HEK293 (cell line): ENCODE results near the gene PRR11.

ENCODE experiments used
- CTCF ChIA-PET: fragments of 350-600 bp; formaldehyde crosslinking; extraction: SDS; loops from one replicate; lab custom pipeline; 2021; ENCODE audit warnings: antibody characterized with exemption; lab: Yijun Ruan, JAX
- POLR2A ChIA-PET: fragments of 300-600 bp; formaldehyde crosslinking; extraction: SDS; loops from one replicate; lab custom pipeline; 2020; ENCODE audit warnings: antibody characterized with exemption, inconsistent platforms; lab: Yijun Ruan, JAX
- H3K27ac ChIP-seq: fragments of 200-500 bp; sonication (Bioruptor generic); 2 replicates; pipeline ENCODE4 v1.5.1; 2014; ENCODE audit warnings: low read depth, low read length, control low read depth, inconsistent platforms; ENCODE audit errors: extremely low read depth
- H3K36me3 ChIP-seq, 2 experiments: fragments of 200-500 bp in 1 of 2; sonication (Bioruptor generic) in 1 of 2; 1 replicate in 1 of 2; 2 replicates in 1 of 2; pipeline ENCODE4 v1.5.1; 2014 to 2017; ENCODE audit warnings: inconsistent platforms in 2 of 2, low read length in 2 of 2; ENCODE audit not compliant: control insufficient read depth in 2 of 2, insufficient read depth in 1 of 2
- H3K4me1 ChIP-seq: fragments of 200-500 bp; sonication (Bioruptor generic); 2 replicates; pipeline ENCODE4 v1.5.1; 2014; ENCODE audit warnings: mild to moderate bottlenecking, low read length, inconsistent platforms; ENCODE audit not compliant: control insufficient read depth, insufficient read depth
- H3K4me3 ChIP-seq: 2 replicates; pipeline ENCODE4 v1.5.1; 2011; ENCODE audit warnings: low read depth, mild to moderate bottlenecking, control low read depth, low read length, moderate library complexity
- H3K9me3 ChIP-seq: fragments of 200-500 bp; sonication (Bioruptor generic); 2 replicates; pipeline ENCODE4 v1.5.1; 2014; ENCODE audit warnings: low read depth, low read length, inconsistent platforms; ENCODE audit not compliant: control insufficient read depth, insufficient read depth
- HOXC10 ChIP-seq: sonication (generic); formaldehyde crosslinking; IDR thresholded peaks from 2 replicates; pipeline ENCODE4 v1.8.1; 2023; ENCODE audit warnings: mild to moderate bottlenecking, missing genetic modification reagents
- IKZF3 ChIP-seq: fragments of 450-650 bp; IDR thresholded peaks from 2 replicates; pipeline ENCODE4 v1.5.0; 2018; ENCODE audit warnings: missing biosample characterization, mild to moderate bottlenecking, missing genetic modification characterization, moderate library complexity
- MEIS1 ChIP-seq: sonication (generic); formaldehyde crosslinking; IDR thresholded peaks from 2 replicates; pipeline ENCODE4 v1.8.1; 2022; ENCODE audit warnings: missing genetic modification reagents, mild to moderate bottlenecking, borderline replicate concordance
- MZF1 ChIP-seq: fragments of 450-650 bp; formaldehyde crosslinking; IDR thresholded peaks from 2 replicates; pipeline ENCODE4 v1.5.1; 2017; ENCODE audit warnings: missing biosample characterization, missing genetic modification characterization, borderline replicate concordance
- PRDM4 ChIP-seq: fragments of 450-650 bp; formaldehyde crosslinking; IDR thresholded peaks from 2 replicates; pipeline ENCODE4 v1.5.1; 2017; ENCODE audit warnings: missing biosample characterization, missing genetic modification characterization
- PRDM6 ChIP-seq: fragments of 450-650 bp; formaldehyde crosslinking; IDR thresholded peaks from 2 replicates; pipeline ENCODE4 v1.5.1; 2017; ENCODE audit warnings: missing biosample characterization, missing genetic modification characterization
- REPIN1 ChIP-seq: fragments of 450-650 bp; formaldehyde crosslinking; IDR thresholded peaks from 2 replicates; pipeline ENCODE4 v1.5.1; 2017; ENCODE audit warnings: missing biosample characterization, missing genetic modification characterization, low read depth
- SP2 ChIP-seq: fragments of 450-650 bp; formaldehyde crosslinking; IDR thresholded peaks from 2 replicates; pipeline ENCODE4 v1.5.1; 2016; ENCODE audit warnings: missing biosample characterization, missing genetic modification characterization
- SP7 ChIP-seq: fragments of 450-650 bp; formaldehyde crosslinking; IDR thresholded peaks from 2 replicates; pipeline ENCODE4 v1.5.1; 2016; ENCODE audit warnings: missing biosample characterization, missing genetic modification characterization
- ZBTB1 ChIP-seq: fragments of 450-650 bp; formaldehyde crosslinking; IDR thresholded peaks from 2 replicates; pipeline ENCODE4 v1.5.1; 2016; ENCODE audit warnings: missing biosample characterization, missing genetic modification characterization
- ZBTB26 ChIP-seq: fragments of 450-650 bp; formaldehyde crosslinking; optimal IDR thresholded peaks from 2 replicates; pipeline ENCODE3; 2016; ENCODE audit warnings: missing biosample characterization, mild to moderate bottlenecking, missing genetic modification characterization
- ZBTB44 ChIP-seq: fragments of 450-650 bp; IDR thresholded peaks from 2 replicates; pipeline ENCODE4 v1.5.1; 2018; ENCODE audit warnings: missing biosample characterization, mild to moderate bottlenecking, missing genetic modification characterization
- ZNF10 ChIP-seq: fragments of 450-650 bp; formaldehyde crosslinking; IDR thresholded peaks from 2 replicates; pipeline ENCODE4 v1.5.1; 2017; ENCODE audit warnings: missing biosample characterization, missing genetic modification characterization
- ZNF133 ChIP-seq: fragments of 450-650 bp; formaldehyde crosslinking; IDR thresholded peaks from 2 replicates; pipeline ENCODE4 v1.5.1; 2016; ENCODE audit warnings: missing biosample characterization, missing genetic modification characterization
- ZNF280C ChIP-seq: fragments of 450-650 bp; formaldehyde crosslinking; IDR thresholded peaks from 2 replicates; pipeline ENCODE4 v1.5.1; 2016; ENCODE audit warnings: missing biosample characterization, missing genetic modification characterization
- ZNF302 ChIP-seq: fragments of 450-650 bp; formaldehyde crosslinking; IDR thresholded peaks from 2 replicates; pipeline ENCODE4 v1.5.1; 2016; ENCODE audit warnings: missing biosample characterization, missing genetic modification characterization, low read depth
- ZNF366 ChIP-seq: fragments of 450-650 bp; formaldehyde crosslinking; conservative IDR thresholded peaks from 2 replicates; pipeline ENCODE4 v1.5.1; 2016; ENCODE audit warnings: missing biosample characterization, missing genetic modification characterization
- ZNF394 ChIP-seq: fragments of 450-650 bp; formaldehyde crosslinking; IDR thresholded peaks from 2 replicates; pipeline ENCODE4 v1.5.1; 2016; ENCODE audit warnings: missing biosample characterization, missing genetic modification characterization, mild to moderate bottlenecking, moderate library complexity, borderline replicate concordance
- ZNF544 ChIP-seq: fragments of 450-650 bp; formaldehyde crosslinking; IDR thresholded peaks from 2 replicates; pipeline ENCODE4 v1.5.0; 2017; ENCODE audit warnings: missing biosample characterization, missing genetic modification characterization
- ZNF548 ChIP-seq: fragments of 450-650 bp; formaldehyde crosslinking; IDR thresholded peaks from 2 replicates; pipeline ENCODE4 v1.5.1; 2016; ENCODE audit warnings: missing biosample characterization, missing genetic modification characterization
- ZNF549 ChIP-seq: fragments of 450-650 bp; IDR thresholded peaks from 2 replicates; pipeline ENCODE4 v1.5.1; 2018; ENCODE audit warnings: missing biosample characterization, missing genetic modification characterization, mild to moderate bottlenecking, inconsistent platforms, moderate library complexity
- ZNF621 ChIP-seq: fragments of 450-650 bp; formaldehyde crosslinking; IDR thresholded peaks from 2 replicates; pipeline ENCODE4 v1.5.1; 2017; ENCODE audit warnings: missing biosample characterization, missing genetic modification characterization
- ZNF624 ChIP-seq: fragments of 450-650 bp; formaldehyde crosslinking; IDR thresholded peaks from 2 replicates; pipeline ENCODE4 v1.5.1; 2017; ENCODE audit warnings: missing biosample characterization, missing genetic modification characterization
- ZNF639 ChIP-seq: fragments of 450-650 bp; formaldehyde crosslinking; IDR thresholded peaks from 2 replicates; pipeline ENCODE4 v1.5.1; 2016; ENCODE audit warnings: missing biosample characterization, missing genetic modification characterization

Gene PRR11

GRCh38 chr17:59152925-59153324 is 2.6 kb upstream of the PRR11 start:
- Histone ChIP-seq H3K36me3 (peaks cover 0 to 10% of the 10 kb centered on the region in 2 experiments; a peak in 1 of 3 replicates), H3K27ac (no peak overlapping the region), H3K4me3 (peak overlapping the region; percentile 49), H3K4me1 (peaks cover 23% of the 10 kb centered on the region), H3K9me3 (no peaks in the 10 kb centered on the region)
- CTCF ChIA-PET: interaction anchor here (0.6 kb wide), 1 partner anchor 605 kb away, joined by 5 read pairs; no protein-coding TSS in a partner anchor
- peak; percentile 91 for TF ChIP-seq PRDM6 (tag by site-specific recombination)
- no peak for TF ChIP-seq ZNF280C (tag by site-specific recombination)
- no peak for TF ChIP-seq ZNF548 (tag by site-specific recombination)
- POLR2A ChIA-PET: interaction anchor here (0.6 to 3.0 kb wide), 3 partner anchors 59 to 685 kb away, joined by 7 to 30 read pairs (median 7); no protein-coding TSS in a partner anchor

GRCh38 chr17:59154292-59154720 is 1.2 kb upstream of the PRR11 start:
- CTCF ChIA-PET: interaction anchor here (1.0 kb wide), 1 partner anchor 59 kb away, joined by 3 read pairs; no protein-coding TSS in a partner anchor
- Histone ChIP-seq H3K36me3 (peaks cover 0 to 4% of the 10 kb centered on the region in 2 experiments; a peak in 1 of 3 replicates), H3K4me3 (peak overlapping the region; percentile 49), H3K9me3 (no peaks in the 10 kb centered on the region), H3K27ac (peak overlapping the region; percentile 98), H3K4me1 (peaks cover 23% of the 10 kb centered on the region)
- POLR2A ChIA-PET: interaction anchor here (0.6 to 4.2 kb wide), 16 partner anchors 9 to 636 kb away, joined by 3 to 56 read pairs (median 6); partner anchors contain the start of genes CLTC, GDPD1, SMG8 and TRIM37
- TF ChIP-seq REPIN1 (tag by site-specific recombination) (no peak), ZNF548 (tag by site-specific recombination) (no peak), ZNF621 (tag by site-specific recombination) (no peak), ZBTB44 (tag by site-specific recombination) (no peak), SP7 (no peak), IKZF3 (tag by site-specific recombination) (peak; percentile 50), ZBTB1 (tag by site-specific recombination) (no peak), ZNF133 (no peak), HOXC10 (CRISPR knock-in tag) (no peak), ZNF549 (tag by site-specific recombination) (no peak), ZNF366 (tag by site-specific recombination) (peak; percentile 63), ZNF302 (no peak), ZNF394 (tag by site-specific recombination) (no peak), ZNF624 (tag by site-specific recombination) (no peak), ZNF10 (no peak), SP2 (tag by site-specific recombination) (0 out of 2 replicates have a peak, but pooled peaks have one; percentile 32), ZBTB26 (tag by site-specific recombination) (peak; percentile 55), MEIS1 (no peak), ZNF544 (no peak), PRDM4 (tag by site-specific recombination) (no peak), ZNF639 (tag by site-specific recombination) (no peak), MZF1 (tag by site-specific recombination) (no peak; the same call in 1 of the 2 replicates)
